ENCODE data around the gene LRRC74A. TPM values are rescaled to one million over a fixed set of nuclear protein-coding genes. Genes with fewer than 3 reads are reported as not detected.

The LRRC74A gene
- total and polyA plus RNA-seq, 7 donors = not detected

DNA sequence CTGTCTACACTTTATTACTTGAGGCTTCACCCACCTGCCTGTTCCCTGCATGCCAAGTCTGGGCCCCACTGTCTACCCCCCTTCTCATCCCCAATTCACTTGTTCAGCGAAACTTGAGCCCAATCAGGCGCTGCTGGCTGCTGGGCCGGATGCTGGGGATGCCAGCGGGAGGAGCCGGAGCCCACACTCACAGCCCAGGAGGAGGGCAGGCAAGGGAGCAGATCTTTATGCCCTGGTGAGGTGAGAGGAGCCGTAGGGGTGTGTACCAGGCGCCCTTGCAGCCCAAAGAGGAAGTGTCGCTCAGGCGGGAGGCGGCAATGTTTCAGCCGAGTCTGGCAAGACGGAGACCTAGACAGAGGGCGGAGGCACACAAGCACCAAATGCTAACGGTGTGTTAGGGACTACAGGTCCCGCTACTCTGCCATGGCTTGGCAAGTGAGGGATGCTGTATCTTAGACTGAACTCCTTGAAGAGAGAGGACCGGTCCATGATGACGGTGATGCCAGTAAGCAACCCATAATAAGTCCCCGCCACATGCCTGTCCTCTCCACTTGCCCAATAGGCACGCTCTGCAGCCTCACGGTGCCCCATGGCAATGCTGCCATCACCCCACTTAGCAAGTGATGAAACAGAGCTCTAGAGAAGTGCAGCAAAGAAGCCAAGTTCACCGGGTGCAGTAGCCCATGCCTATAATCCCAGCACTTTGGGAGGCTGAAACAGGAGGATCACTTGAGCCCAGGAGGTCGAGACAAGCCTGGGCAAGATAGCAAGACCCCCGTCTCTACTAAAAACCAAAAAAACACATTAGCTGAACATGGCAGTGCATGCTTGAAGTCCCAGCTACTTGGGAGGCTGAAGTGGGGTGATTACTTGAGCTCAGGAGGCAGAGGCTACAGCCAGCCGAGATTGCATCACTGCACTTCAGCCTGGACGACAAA is 41.6 kb downstream of the LRRC74A start:
- peaks cover 4% of the 10 kb centered on the region for H3K4me1 ChIP-seq
- ATAC-seq (peak in 3 of 4 donors; percentile 23 to 72 (median 64)), DNase-seq (peak in 1 of 2 donors; percentile 64)
- TF ChIP-seq CTCF (IDR thresholded peaks at IDR 0.05) = no peak
- intact Hi-C loops (cut with DNase I) = no loop called here
- WGBS, 3 donors = 24 to 29% (median 28%) methylated on average over 25 of the region's 25 CpGs
- H3K27me3 ChIP-seq (ENCODE audit: insufficient read depth in 3 of 3, low read length in 2 of 3) = peaks cover 0 to 20% (median 2%) of the 10 kb centered on the region in 3 donors
- no peak overlapping the region for H3K27ac ChIP-seq
- no peak overlapping the region for H3K4me3 ChIP-seq
- no peaks in the 10 kb centered on the region for H3K36me3 ChIP-seq (ENCODE audit: insufficient read depth in 1 of 2, low read depth in 1 of 2)
- H3K9me3 ChIP-seq = no peaks in the 10 kb centered on the region

DNA sequence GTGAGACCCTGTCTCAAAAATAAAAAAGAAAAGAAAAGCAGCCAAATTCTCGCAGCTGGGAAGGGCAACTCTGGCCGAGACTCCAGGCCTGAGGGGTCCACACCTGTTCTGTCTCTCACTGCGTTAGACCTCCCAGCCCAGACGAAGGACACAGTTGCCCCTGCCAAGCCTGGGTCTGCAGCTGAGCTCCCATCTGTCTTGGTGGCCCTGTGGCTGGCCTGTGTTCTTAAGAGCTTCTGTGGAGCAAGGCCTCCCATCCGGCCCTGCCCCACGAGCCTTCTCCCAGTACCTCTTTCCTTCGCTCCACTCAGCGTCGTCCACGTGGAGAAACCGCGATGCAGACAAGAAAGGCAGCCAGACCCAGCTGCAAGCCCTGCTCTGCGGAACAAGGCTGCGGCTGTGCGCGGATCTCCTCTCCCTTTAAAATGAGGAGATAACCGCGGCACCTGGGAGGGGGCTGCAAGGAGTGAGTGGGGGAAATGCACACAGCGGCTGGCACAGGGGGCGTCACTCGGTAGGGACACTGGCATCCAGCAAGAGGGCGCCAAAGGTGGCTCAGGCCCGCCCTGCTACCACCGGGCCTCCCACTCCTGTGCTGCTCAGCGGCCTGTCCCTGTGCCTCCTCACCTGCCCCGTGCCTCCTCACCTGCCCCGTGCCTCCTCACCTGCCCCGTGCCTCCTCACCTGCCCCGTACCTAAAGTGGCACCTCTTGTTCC is 42.4 kb downstream of the LRRC74A start:
- TF ChIP-seq CTCF (IDR thresholded peaks at IDR 0.05) = no peak
- no peaks in the 10 kb centered on the region for H3K36me3 ChIP-seq (ENCODE audit: insufficient read depth in 1 of 2, low read depth in 1 of 2)
- intact Hi-C loops (cut with DNase I) = no loop called here
- peaks cover 4% of the 10 kb centered on the region for H3K4me1 ChIP-seq
- 39 to 52% (median 44%) methylated on average over 26 to 29 of the region's 29 CpGs for WGBS, 3 donors
- peaks cover 0 to 15% (median 2%) of the 10 kb centered on the region in 3 donors for H3K27me3 ChIP-seq (ENCODE audit: insufficient read depth in 3 of 3, low read length in 2 of 3)
- H3K4me3 ChIP-seq = no peak overlapping the region
- DNase-seq = no peak
- ATAC-seq = no peak
- no peak overlapping the region for H3K27ac ChIP-seq
- no peaks in the 10 kb centered on the region for H3K9me3 ChIP-seq

- H3K27me3 ChIP-seq (ENCODE audit: insufficient read depth in 3 of 3, low read length in 2 of 3) = peaks cover 0 to 15% (median 2%) of the 10 kb centered on the region in 3 donors
- H3K36me3 ChIP-seq (ENCODE audit: insufficient read depth in 1 of 2, low read depth in 1 of 2) = no peaks in the 10 kb centered on the region
- intact Hi-C loops (cut with DNase I) = loop anchor here in 1 of 2 donors (10.0 kb wide), 2 partner anchors 445 to 685 kb away; no protein-coding TSS in a partner anchor
- H3K4me3 ChIP-seq = no peak overlapping the region
- TF ChIP-seq CTCF (IDR thresholded peaks at IDR 0.05) = no peak
- no peak for ATAC-seq
- DNase-seq = no peak
- 67 to 72% (median 68%) methylated on average over 7 of the region's 7 CpGs for WGBS, 3 donors
- peaks cover 4% of the 10 kb centered on the region for H3K4me1 ChIP-seq
- H3K9me3 ChIP-seq = no peaks in the 10 kb centered on the region
- H3K27ac ChIP-seq = no peak overlapping the region
Measured at GRCh38 chr14:76870166-76870565, 44.0 kb downstream of the LRRC74A start.

DNA sequence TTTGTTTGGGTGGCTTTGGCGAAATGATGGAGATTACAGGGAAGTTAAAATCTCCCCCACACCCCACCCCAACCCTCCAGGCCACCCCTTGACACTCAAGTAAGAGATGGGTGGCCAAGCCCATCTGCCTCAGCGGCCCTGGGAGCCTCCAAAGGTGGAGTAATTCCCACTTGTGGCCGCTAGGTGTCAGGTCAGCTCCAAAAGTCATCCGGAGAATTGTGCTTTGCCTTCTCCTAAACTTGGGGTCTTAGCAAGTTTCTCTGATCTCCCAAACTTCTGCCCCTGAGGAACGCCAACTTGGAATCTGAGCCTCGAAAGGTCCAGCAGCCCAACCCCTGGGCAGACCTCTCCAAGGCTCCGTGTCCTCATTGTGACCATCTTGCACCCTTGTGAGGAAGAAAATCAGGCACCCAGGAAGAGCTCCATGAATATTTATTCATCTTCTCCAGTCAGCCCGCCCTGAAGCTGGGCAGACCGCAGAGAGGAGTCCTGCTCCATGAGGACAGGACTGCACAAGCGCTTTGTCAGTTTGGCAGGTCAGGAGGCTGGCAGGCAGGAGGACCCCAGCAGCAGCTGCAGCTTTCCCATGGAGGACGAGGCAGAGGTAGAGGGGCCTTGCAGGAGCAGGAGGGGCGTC is 46.7 kb downstream of the LRRC74A start:
- no peak overlapping the region for H3K4me3 ChIP-seq
- 15 to 24% (median 18%) methylated on average over 12 of the region's 12 CpGs for WGBS, 3 donors
- ATAC-seq (peak; percentile 56 to 74 (median 72)), DNase-seq (peak; percentile 48 to 76)
- no peaks in the 10 kb centered on the region for H3K36me3 ChIP-seq (ENCODE audit: insufficient read depth in 1 of 2, low read depth in 1 of 2)
- H3K9me3 ChIP-seq = no peaks in the 10 kb centered on the region
- intact Hi-C loops (cut with DNase I) = loop anchor here in 1 of 2 donors (10.0 kb wide), 2 partner anchors 442 to 682 kb away; no protein-coding TSS in a partner anchor
- peaks cover 4% of the 10 kb centered on the region for H3K4me1 ChIP-seq
- peak; percentile 89 for TF ChIP-seq CTCF (IDR thresholded peaks at IDR 0.05)
- H3K27me3 ChIP-seq (ENCODE audit: insufficient read depth in 3 of 3, low read length in 2 of 3) = peaks cover 0 to 11% (median 2%) of the 10 kb centered on the region in 3 donors
- no peak overlapping the region for H3K27ac ChIP-seq
